Transverse colon (tissue), 4 donors: Measurements from ENCODE around the gene TRAF2. TPM values are rescaled to one million over a fixed set of nuclear protein-coding genes. Genes with fewer than 3 reads are reported as not detected.
"Not testable (repeated sequence)": the region's sequence is repeated elsewhere in the genome, so short reads cannot be mapped to it uniquely, and the experiment has no call there.

Experiments used
- DNase-seq: peaks from one replicate; pipeline ENCODE4 v3.0.0-alpha.2; 2019
- H3K27ac ChIP-seq, 4 donors: fragments of 200-600 bp; sonication (generic); 2 replicates each; pipeline ENCODE4 v1.5.1; 2016 to 2018; ENCODE audit warnings: inconsistent platforms in 4 of 4
- H3K27me3 ChIP-seq: fragments of 200-600 bp; sonication (generic); 2 replicates; pipeline ENCODE4 v1.5.1; 2017; ENCODE audit warnings: inconsistent platforms
- H3K36me3 ChIP-seq, 4 donors: fragments of 200-600 bp; sonication (generic); 2 replicates each; pipeline ENCODE4 v1.5.1; 2017 to 2019; ENCODE audit warnings: inconsistent platforms in 4 of 4
- H3K4me1 ChIP-seq, 4 donors: fragments of 200-600 bp; sonication (generic); 2 replicates each; pipeline ENCODE4 v1.5.1; 2017 to 2020; ENCODE audit warnings: inconsistent platforms in 4 of 4
- H3K4me3 ChIP-seq, 4 donors: fragments of 200-600 bp; sonication (generic); 1 replicate in 1 of 4; 2 replicates in 3 of 4; pipeline versions ENCODE4 v1.5.1 to v1.6.1; 2017 to 2019; ENCODE audit warnings: inconsistent platforms in 4 of 4
- H3K9me3 ChIP-seq, 2 donors: fragments of 200-600 bp; sonication (generic); 2 replicates each; pipeline ENCODE4 v1.5.1; 2017 to 2019; ENCODE audit warnings: inconsistent platforms in 2 of 2
- EP300 ChIP-seq: sonication (generic); formaldehyde crosslinking; IDR thresholded peaks from one replicate; pipeline ENCODE4 v1.6.1; 2017; ENCODE audit warnings: antibody characterized with exemption, low read depth
- POLR2A ChIP-seq: fragments of 450-650 bp; IDR thresholded peaks from one replicate; pipeline ENCODE4 v1.6.1; 2016; ENCODE audit warnings: antibody characterized with exemption, mild to moderate bottlenecking, moderate library complexity
- POLR2AphosphoS5 ChIP-seq, 3 donors: sonication (generic); formaldehyde crosslinking; IDR thresholded peaks; one replicate each; pipeline ENCODE4 v1.6.1; 2016; ENCODE audit warnings: antibody characterized with exemption in 3 of 3
- WGBS, 2 donors: methylation state at CpG; one replicate each; pipeline ENCODE4 v1.1.5; 2018; ENCODE audit warnings: low coverage in 1 of 2; 5-methylcytosine and 5-hydroxymethylcytosine counted together
- in situ Hi-C, 4 donors: fragments of 200-750 bp; cut with MboI; loops; one replicate each; pipeline versions ENCODE4 v1.15.0 to v1.15.1; 2017; ENCODE audit warnings: low sequenced_read_pairs in 3 of 4, low pct_ligation_motif_present in 1 of 4, low pct_unique_long_range_greater_than_20kb in 1 of 4
- intact Hi-C: fragments of 100-400 bp; cut with DNase I; formaldehyde crosslinking; loops from one replicate; pipeline ENCODE4 v1.15.1; 2023; ENCODE audit warnings: low total_unique reads
- total RNA-seq, 4 donors: library from RNA; depleted of rRNA; stranded (reverse); fragments of >200 nt; gene quantifications; one replicate each; pipeline ENCODE4 v1.1.0, GENCODE V29; 2016
- TF ChIP-seq, protein P1 (sequence below), 5 experiments: fragments of 200-600 bp in 3 of 5; fragments of 450-650 bp in 2 of 5; sonication (generic) in 3 of 5; IDR thresholded peaks; 1 replicate in 2 of 5; 2 replicates in 3 of 5; pipeline ENCODE4 v1.5.1; 2016 to 2017; ENCODE audit warnings: antibody characterized with exemption in 5 of 5, inconsistent platforms in 3 of 5, mild to moderate bottlenecking in 2 of 5, moderate library complexity in 1 of 5

TRAF2 gene
- total RNA-seq, 4 donors from 2014 or later: 12.5 to 60.6 (median 13.8) TPM

DNA sequence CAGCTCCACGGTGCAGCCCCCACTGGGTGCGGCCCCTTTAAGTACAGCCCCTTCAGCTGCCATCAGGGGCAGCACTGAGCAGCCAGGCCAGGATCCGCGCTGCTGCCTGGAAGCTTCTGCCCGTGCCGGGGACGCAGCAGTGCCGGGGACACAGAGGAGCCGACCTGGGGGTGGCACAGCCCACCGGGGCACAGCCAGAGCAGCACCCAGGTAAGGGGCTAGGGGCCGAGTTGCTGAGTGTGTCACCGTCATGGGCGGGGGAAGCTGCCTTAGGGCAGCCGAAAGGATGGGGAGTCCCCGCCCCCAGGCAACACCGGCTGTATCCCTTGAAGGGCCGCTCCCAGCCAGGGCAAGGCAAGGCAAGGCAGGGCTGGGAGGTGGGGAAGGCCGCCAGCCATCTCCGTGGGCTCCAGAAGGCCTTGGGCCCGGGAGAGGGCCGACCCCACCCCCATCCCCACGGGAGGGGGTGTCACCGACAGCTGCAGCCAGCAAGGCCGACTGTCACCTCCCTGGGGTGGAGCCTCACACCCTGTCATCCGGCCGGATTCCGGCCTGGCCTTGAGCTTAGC lies 43.9 kb upstream of the TRAF2 start, which contains the start of gene AJM1:
Gene AJM1, plus strand, starts transcription at position 99 of the 569 bp plus-strand sequence. CDS start 1,937 bp downstream, outside the sequence.
- Histone ChIP-seq H3K4me3 (peak within 1 kb of the TSS; percentile 10 to 45 (median 25)), H3K4me1 (peaks cover 29 to 69% (median 61%) of the 10 kb centered on the region in 4 donors), H3K27ac (peak within 1 kb of the TSS; percentile 71 to 89 (median 79)), H3K27me3 (peaks cover 40% of the 10 kb centered on the region)
- in situ Hi-C loops, intact Hi-C loops, H3K9me3 ChIP-seq, H3K36me3 ChIP-seq: not testable (repeated sequence)
- peak; percentile 83 for DNase-seq
- 0% methylated on average over 19 of the region's 27 CpGs; no CpG with 5 or more reads in 1 of the 2 donors for WGBS, 2 donors
- TF ChIP-seq POLR2AphosphoS5 (IDR thresholded peaks at IDR 0.05) (peak in 2 of 3 donors; percentile 20 to 37), POLR2A (peak; percentile 34)
- TF ChIP-seq, protein P1, sequence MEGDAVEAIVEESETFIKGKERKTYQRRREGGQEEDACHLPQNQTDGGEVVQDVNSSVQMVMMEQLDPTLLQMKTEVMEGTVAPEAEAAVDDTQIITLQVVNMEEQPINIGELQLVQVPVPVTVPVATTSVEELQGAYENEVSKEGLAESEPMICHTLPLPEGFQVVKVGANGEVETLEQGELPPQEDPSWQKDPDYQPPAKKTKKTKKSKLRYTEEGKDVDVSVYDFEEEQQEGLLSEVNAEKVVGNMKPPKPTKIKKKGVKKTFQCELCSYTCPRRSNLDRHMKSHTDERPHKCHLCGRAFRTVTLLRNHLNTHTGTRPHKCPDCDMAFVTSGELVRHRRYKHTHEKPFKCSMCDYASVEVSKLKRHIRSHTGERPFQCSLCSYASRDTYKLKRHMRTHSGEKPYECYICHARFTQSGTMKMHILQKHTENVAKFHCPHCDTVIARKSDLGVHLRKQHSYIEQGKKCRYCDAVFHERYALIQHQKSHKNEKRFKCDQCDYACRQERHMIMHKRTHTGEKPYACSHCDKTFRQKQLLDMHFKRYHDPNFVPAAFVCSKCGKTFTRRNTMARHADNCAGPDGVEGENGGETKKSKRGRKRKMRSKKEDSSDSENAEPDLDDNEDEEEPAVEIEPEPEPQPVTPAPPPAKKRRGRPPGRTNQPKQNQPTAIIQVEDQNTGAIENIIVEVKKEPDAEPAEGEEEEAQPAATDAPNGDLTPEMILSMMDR (IDR thresholded peaks at IDR 0.05): peak; percentile 88 to 95 (median 93)

DNA sequence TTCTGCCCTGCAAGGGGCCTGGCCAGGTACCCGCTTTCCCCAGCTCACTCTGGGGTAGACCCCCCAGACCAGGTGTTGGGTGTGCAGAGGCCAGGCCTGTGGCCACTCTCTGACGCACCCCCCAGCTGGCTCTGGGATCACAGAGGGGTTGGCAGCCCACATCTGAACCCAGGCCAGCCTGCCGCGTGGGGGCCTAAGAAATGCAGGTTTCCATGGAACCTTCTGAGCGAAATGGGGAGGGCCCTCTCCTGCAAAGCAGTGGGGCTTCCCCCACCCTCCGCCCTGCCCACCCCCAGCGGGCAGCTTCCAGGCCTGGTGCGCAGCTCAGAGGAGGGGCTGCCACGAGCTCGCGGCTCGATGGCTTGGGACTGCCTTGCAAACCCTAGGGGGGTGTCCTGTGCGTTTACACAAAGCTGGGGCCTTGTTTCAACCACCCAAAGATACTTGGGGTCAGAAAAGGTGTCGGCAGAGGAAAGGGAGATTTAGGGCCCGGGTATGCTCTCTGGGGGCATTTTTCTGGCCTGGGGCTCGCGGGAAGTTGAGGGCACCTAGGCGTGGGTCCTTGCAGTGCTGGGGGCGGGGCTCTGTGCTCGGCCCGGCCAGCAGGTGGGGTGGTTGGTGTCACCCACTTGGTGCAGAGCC lies 43.0 kb upstream of the TRAF2 start:
- H3K9me3 ChIP-seq, DNase-seq, in situ Hi-C loops, H3K36me3 ChIP-seq, intact Hi-C loops: not testable (repeated sequence)
- H3K4me1 ChIP-seq: peaks cover 29 to 77% (median 64%) of the 10 kb centered on the region in 4 donors
- peaks cover 41% of the 10 kb centered on the region for H3K27me3 ChIP-seq
- H3K27ac ChIP-seq: peak overlapping the region; percentile 71 to 89 (median 79)
- 13% methylated on average over 18 of the region's 21 CpGs; no CpG with 5 or more reads in 1 of the 2 donors for WGBS, 2 donors
- H3K4me3 ChIP-seq: peak overlapping the region in 2 of 4 donors; percentile 9 to 12

DNA sequence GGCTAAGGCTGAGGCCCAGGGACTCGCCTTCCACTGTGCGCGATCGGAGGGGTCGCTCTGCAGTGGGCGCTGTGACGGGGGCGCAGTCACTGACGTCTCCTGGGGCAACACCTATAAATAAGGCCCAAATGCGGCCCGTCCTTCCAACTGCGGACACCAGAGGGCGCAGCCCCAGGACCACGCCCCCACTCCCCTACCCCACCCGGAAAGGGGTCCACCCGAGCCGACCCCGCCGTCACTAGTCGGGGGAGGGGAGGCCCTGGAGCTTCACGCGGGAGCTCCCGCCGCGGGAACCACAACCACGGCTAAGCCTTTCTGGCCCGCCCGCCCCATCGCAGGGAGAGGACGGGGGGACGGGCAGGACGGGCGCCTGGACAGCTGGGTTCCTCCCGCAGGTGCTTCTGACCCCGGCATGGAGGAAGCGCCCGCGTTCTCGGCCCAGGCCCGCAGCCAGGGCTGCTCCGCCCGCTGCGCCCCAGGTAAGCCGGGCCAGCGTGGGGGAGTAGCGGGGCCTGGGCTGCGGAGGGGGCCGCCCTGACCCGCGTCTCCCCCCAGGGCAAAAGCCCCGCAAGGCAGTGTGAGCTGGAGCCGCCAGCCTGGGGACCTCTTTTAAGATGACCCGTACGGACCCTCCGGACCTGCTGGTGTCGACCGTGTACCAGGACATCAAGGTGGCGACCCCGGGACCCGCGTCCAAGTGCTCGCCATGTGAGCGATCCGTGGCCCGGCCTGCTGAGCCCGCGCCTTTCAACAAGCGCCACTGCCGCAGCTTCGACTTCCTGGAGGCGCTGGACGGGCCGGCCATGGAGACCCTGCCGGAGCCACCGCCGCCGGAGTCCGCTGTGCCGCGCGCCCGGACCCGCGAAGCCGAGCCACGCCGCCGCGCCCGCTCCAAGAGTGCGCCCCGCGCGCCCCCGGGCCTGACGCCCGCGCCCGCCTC lies 42.2 kb upstream of the TRAF2 start:
- in situ Hi-C loops, H3K9me3 ChIP-seq, intact Hi-C loops, H3K36me3 ChIP-seq: not testable (repeated sequence)
- H3K4me3 ChIP-seq: peak overlapping the region in 2 of 4 donors; percentile 9 to 12
- H3K27me3 ChIP-seq: peaks cover 41% of the 10 kb centered on the region
- WGBS, 2 donors: 36% methylated on average over 65 of the region's 99 CpGs; no CpG with 5 or more reads in 1 of the 2 donors
- DNase-seq: peak; percentile 63
- H3K27ac ChIP-seq: peak overlapping the region in 3 of 4 donors; percentile 71 to 89 (median 80)
- peaks cover 29 to 79% (median 64%) of the 10 kb centered on the region in 4 donors for H3K4me1 ChIP-seq
- TF ChIP-seq, protein P1 (IDR thresholded peaks at IDR 0.05): peak; percentile 76 to 90 (median 82)

DNA sequence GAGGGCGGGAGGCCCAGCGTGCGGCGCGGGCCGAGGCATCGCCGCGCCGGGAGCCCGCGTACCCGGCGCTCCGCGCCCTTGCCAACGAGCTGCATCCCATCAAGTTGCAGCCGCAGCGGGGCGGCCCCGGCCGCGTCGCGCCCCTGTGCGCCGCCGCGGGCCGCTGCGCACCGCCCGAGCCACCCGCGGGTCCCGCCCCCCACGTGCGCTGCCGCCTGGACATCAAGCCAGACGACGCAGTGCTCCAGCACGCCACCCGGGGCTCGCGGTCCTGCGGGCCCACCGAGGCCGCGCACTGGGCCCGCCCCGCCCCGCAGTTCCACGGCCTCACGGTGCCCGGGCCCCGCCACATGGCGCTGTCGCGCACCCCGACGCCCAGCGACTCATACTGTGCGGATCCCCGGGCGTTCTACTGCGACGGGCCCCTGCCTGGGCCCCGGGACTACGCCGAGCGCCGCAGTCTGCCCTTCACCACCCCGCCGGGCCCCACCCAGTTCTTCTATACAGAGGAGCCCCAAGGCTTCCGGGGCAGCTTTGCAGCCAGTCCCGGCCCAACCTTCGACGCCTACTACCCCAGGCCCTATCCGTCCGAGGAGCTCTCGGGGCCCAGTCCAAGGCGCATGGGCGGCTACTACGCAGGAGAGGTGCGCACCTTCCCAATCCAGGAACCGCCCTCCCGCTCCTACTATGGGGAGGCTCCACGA lies 41.4 kb upstream of the TRAF2 start:
- intact Hi-C loops: no loop called here
- H3K9me3 ChIP-seq: no peaks in the 10 kb centered on the region
- TF ChIP-seq POLR2AphosphoS5 (IDR thresholded peaks at IDR 0.05) (no peak), EP300 (no peak), POLR2A (no peak)
- TF ChIP-seq, protein P1 (IDR thresholded peaks at IDR 0.05): no peak
- no peak overlapping the region for H3K4me3 ChIP-seq
- H3K36me3 ChIP-seq: no peaks in the 10 kb centered on the region
- H3K4me1 ChIP-seq: peaks cover 32 to 79% (median 61%) of the 10 kb centered on the region in 4 donors
- 55% methylated on average over 52 of the region's 88 CpGs; no CpG with 5 or more reads in 1 of the 2 donors for WGBS, 2 donors
- H3K27ac ChIP-seq: no peak overlapping the region
- in situ Hi-C loops: no loop called here
- peaks cover 41% of the 10 kb centered on the region for H3K27me3 ChIP-seq
- no peak for DNase-seq
